ENCODE data around the gene MYLK.
A peak's percentile ranks its signal among the peaks of the same experiment; 100 is the strongest.

MYLK gene

GRCh38 chr3:123661973-123662372, 222.2 kb downstream of the MYLK start:
- no peak for DNase-seq

DNA sequence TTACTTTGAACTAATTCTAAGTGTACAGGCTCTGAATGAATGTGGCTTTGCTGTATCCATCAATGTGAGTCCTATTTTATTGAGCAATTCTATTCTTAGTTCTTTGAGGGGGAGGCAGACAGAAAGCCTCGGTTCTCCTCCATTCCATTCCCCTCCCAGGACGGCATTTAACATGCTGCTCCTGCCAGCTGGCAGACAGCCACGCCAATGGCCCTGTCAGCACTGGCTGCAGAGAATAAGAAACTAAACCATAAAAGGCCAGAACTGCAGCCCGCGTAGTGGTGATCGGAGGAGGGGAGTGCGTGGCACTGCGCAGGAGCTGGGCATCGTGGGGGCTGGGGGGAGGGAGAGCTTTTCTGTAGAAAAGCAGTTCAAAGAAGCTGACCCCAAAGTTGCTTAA, 223.2 kb downstream of the MYLK start:
- no peak for DNase-seq

DNA sequence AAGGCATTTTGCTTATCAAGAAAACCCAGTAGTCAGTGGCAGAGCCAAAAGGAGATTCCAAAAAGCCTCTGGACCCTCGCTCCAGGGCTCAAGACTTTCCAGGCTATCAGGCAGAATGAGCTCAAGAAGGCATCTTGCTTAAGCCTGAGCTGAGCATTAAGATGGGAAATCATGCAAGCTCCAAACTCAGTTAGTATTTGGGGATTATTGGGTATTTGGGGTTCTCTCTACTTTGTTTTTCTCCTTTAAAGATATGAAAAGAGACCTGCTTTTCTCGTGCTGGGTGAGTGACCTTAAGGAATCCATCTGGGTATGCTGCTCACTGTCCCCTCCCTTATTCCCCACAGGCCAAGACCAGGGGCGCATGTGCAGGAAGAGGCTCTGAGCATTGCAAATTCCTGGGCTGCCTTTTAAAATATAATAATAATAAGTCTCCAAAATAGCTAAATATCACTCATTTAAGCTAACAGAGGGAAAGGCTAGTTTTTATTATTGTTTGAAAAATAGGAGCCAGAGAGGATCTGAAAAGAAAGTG, 223.9 kb downstream of the MYLK start:
- no peak for DNase-seq

- DNase-seq, result no peak
Measured at GRCh38 chr3:123658852-123659206, 225.3 kb downstream of the MYLK start.

DNA sequence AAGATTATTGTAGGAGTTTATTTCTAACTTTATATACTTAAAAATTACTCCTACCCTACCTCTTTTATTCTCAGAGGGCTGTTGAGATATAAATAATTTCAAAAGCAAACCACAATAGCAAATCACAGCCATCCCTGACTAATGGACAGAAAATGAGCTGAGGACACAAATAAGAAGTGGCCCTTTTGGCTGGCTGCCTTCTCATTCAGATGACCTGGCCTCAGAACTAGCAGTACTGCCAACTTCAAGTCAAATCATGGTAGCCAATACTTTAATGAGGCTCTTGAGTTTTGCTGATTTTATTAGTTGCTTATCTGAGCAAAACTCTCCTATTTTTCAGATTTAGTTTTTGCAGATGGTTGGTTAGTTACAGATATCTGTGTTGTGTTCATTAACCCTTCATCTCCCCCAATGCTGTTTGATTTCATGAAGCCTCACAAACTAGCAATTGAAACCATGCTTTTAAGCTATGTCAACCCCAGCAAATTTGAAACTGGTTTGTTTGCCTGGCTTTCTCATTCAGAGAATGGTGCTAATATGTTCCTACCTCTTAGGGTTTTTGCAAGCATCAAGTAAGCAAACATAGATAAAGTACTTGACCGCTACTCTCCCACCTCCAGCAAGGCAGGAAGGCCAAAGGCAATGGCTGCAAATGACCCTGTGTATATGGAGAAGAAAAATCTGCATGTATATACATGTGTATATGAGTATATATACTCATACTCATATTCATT, 225.8 kb downstream of the MYLK start:
- DNase-seq, result no peak

DNA sequence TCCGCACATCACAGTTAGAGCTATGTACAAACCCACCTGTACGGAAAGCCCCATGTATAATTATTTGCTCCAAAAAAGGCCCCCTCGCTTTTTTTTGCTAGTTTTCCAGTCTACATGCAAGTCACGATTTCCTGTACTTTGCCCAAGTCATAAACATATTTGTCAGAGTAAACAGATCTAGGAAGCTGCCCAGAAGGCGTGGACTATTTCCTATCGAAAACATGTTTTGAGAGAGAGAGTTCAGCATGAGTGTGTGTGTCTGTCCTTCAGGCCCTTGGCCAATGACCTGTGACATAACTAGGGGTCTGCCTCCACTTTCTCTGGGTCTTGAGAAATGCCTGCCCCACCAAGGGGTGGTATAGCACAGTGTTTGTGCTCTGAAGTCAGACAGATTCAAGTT, 226.6 kb downstream of the MYLK start:
- DNase-seq, result no peak

DNA sequence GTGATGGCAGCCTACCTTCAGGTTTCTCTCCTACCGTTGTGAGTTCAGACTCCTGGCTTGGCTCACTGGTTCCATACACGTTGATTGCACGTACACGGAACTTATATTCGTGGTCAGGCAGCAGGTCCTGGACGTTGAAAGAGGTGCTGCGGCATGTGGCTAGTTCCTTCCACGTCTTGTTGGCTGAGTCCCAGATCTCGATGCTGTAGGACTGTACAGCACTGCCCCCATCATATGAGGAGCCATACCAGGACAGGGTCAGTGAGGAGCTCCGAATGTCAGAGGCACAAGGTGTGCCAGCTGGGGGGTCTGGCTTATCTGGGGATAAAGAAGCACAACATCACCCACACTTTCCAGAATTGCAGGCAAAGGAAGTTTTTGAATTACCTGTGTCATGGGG, 227.0 kb downstream of the MYLK start:
- DNase-seq, result no peak

DNA sequence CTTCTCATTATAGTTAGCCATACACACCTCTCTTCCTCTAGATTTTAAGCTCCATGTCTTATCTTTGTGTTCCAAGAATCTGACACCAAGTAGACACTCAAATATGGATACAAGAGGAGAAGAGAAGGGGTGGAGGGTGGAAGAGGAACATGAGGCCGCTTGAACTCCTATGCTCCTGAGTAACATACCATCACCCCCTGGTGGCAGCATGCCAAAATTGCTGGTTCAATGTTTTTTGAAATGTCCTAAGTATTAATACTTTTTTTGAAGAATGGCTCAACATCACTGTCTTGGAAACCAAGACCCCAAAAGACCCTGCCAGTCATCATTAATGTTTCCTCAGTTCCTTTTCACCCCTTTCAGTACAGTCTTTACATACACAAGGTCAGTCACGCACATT, 227.4 kb downstream of the MYLK start:
- DNase-seq, result no peak

- no peak for DNase-seq
Measured at GRCh38 chr3:123656274-123656673, 227.9 kb downstream of the MYLK start.

- no peak for DNase-seq
Measured at GRCh38 chr3:123655400-123655799, 228.7 kb downstream of the MYLK start.

DNA sequence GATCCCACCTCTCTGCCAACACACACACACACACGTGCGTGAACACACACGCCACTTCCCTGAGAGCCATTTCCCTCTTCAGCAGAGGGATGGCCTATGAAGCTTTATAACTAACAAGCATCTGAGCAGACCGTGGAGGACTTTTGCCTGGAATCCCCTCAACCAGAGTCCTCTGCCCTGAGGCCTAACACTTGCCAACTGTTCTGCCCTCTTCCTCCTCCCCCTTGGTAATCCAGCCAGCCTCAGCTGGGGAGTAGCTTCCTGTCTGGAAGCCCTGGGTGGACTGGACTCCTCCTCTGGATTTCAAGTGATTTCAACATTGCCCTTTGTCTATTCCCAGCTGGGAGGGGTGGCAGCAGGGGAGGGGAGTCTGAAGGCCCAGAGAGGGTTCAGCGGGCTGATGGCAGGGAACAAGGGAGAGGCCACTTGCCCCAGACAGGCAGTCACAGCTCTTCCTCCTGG, 230.9 kb downstream of the MYLK start:
- DNase-seq, result no peak

DNA sequence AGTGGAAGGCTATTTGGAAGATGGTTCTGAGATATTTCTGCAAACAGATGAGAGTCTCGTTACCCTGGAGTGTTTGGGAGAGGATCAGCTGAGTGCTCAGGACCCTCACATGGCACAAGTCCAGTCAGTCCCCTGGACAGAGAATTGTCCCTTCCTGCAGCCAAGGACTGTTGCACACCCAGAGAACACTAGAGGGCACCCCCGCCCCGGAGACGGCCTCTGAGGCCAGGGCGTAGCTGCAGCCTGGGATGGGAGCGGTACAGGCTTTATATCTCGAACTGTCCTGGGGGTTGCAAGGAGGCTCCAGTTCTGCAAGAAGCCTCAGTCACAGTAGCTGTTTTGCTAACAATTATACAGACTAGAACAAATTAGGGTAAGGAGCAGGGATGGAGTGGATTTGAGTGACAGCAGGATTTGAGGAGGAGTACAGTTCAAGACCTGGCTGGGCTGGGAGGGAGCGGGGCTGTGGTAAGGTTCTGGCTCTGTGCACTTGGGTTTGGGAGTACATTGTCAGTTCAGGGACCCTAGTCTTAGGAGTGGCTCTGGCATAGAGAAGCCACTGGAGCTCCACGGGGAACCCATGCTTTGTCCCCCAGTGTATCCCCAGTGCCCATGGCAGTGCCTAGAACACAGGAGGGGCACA, 231.7 kb downstream of the MYLK start:
- peak; percentile 8 for DNase-seq

DNA sequence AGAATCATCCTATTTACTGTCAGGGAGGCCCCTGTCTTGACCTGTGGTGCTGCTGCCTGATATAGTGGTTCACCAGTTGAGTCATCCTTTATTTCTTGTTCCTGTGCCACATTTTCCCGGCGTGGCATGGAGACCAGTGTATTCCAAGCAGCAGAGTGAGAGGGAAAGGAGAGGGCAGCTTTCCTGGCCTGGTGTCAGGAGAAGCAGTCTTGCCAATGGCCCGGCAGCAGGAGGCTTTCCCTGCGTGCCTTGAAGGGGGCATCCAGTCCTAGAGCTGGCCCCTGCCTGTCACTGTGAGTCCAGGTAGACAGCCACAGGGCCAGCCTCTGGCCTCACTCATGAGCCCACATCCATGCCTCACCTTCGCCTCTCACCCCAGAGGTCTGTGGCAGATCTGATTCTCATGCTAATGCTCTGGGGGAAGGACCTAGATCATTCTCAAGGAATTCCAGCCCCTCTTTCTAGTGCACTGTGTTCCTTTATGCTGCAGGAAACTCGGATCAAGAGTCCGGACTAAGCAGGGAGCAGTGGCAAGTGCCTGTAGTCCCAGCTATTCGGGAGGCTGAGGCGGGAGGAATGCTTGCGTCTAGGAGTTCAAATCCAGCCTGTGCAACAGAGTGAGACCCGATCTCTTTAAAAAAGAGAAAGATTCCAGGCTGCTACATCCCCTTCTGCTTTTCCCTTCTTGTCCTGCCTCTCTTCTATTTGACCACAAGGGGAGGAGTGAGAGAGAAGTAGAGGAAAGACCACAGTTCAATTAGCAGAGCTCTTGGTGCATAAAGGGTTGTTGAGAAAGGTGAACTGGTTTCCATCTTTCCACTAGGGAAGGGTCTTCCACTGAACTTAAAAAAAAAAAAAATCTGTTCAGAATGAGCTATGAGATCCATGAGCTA, 232.4 kb downstream of the MYLK start:
- DNase-seq, result no peak

GRCh38 chr3:123650101-123650500, 234.0 kb downstream of the MYLK start:
- no peak for DNase-seq

- no peak for DNase-seq
Measured at GRCh38 chr3:123648696-123649405, 235.3 kb downstream of the MYLK start.

GRCh38 chr3:123644358-123644757, 239.8 kb downstream of the MYLK start:
- no peak for DNase-seq

GRCh38 chr3:123642957-123643330, 241.2 kb downstream of the MYLK start:
- DNase-seq, result no peak

- peak; percentile 30 for DNase-seq
Measured at GRCh38 chr3:123642182-123642956, 241.8 kb downstream of the MYLK start.

DNA sequence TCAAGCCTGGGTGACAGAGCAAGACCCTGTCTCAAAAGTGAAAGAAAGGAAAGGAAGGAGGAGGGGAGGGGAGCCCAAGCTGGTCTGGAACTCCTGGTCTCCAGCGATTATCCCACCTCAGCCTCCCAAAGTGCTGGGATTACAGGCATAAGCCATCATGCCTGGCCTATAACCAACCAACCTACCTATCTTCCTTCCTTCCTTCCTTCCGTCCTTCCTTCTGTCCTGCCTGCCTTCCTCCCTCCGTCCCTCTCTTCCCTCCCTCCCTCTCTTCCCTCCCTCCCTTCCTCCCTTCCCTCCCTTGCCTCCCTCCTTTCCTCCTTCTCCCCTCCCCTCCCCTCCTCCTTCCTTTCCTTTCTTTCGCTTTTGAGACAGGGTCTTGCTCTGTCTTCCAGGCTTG, 242.6 kb downstream of the MYLK start:
- DNase-seq, result no peak

DNA sequence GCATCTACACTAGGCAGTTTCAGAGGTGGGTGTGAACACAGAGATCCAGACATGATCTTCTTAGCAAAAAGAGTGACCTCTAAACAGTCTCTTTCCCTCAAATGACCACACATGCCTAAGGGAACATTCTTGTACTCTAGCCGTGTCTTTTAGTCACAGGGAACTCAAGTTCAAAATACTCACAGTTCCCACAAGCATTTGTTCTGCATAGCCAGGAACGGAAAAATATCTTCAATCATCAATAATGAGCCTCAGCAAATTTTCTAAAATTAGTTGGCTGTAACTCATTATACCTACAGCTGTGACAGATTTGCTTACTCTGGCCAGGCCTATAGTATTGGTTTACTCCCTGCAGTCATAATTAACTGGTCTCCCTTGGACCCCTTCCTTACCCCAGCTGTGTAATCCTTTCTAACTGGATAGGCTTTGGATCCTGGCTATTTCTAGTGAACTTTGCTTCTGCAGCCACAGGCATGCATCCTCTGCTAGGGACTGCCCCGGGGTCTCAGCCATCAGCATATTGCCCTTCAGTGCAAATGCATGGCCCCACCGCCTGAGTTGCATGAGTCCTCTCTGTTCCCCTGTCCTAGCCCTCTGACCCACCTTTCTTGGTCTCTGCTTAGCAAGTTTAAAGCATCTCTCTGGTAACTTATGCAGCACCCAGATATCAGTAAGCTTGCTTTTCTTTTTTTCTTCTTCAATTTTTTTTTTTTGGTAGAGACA, 243.2 kb downstream of the MYLK start:
- DNase-seq, result no peak

- no peak for DNase-seq
Measured at GRCh38 chr3:123640311-123640710, 243.8 kb downstream of the MYLK start.
